Measurements from ENCODE around the gene ZNF83. TPM values are rescaled to one million over a fixed set of nuclear protein-coding genes. Genes with fewer than 3 reads are reported as not detected.
A peak's percentile ranks its signal among the peaks of the same experiment; 100 is the strongest.
"Not testable (repeated sequence)": the region's sequence is repeated elsewhere in the genome, so short reads cannot be mapped to it uniquely, and the experiment has no call there.

The ZNF83 gene
- polyA plus RNA-seq, 5 donors = 67.8 to 189 (median 128) TPM

GRCh38 chr19:52648336-52649016, 10.3 kb upstream of the ZNF83 start:
- no peak for DNase-seq

- DNase-seq = no peak
Measured at GRCh38 chr19:52646571-52647217, 8.5 kb upstream of the ZNF83 start.

- DNase-seq = no peak
Measured at GRCh38 chr19:52640916-52641315, 2.8 kb upstream of the ZNF83 start.

GRCh38 chr19:52639996-52640395, 1.8 kb upstream of the ZNF83 start:
- no peak for DNase-seq

- no peak for DNase-seq
Measured at GRCh38 chr19:52638601-52639000, 446 bp upstream of the ZNF83 start.

GRCh38 chr19:52635786-52636570, 2.2 kb downstream of the ZNF83 start:
- no peak for DNase-seq

GRCh38 chr19:52627441-52627840, 10.7 kb downstream of the ZNF83 start:
- not testable (repeated sequence) for DNase-seq

GRCh38 chr19:52626915-52627314, 11.2 kb downstream of the ZNF83 start:
- no peak for DNase-seq

- no peak for DNase-seq
Measured at GRCh38 chr19:52622261-52622660, 15.9 kb downstream of the ZNF83 start.

GRCh38 chr19:52621376-52621775, 16.8 kb downstream of the ZNF83 start:
- no peak for DNase-seq

- no peak for DNase-seq
Measured at GRCh38 chr19:52613299-52613906, 24.8 kb downstream of the ZNF83 start.

GRCh38 chr19:52603558-52604207, 34.5 kb downstream of the ZNF83 start:
- no peak for DNase-seq

GRCh38 chr19:52602941-52603340, 35.2 kb downstream of the ZNF83 start:
- no peak for DNase-seq

- not testable (repeated sequence) for DNase-seq
Measured at GRCh38 chr19:52601974-52602366, 36.2 kb downstream of the ZNF83 start.

GRCh38 chr19:52601025-52601973, 36.9 kb downstream of the ZNF83 start:
- peak; percentile 87 to 88 for DNase-seq

GRCh38 chr19:52600639-52601024, 37.5 kb downstream of the ZNF83 start:
- DNase-seq = no peak

- DNase-seq = no peak
Measured at GRCh38 chr19:52599241-52599640, 38.9 kb downstream of the ZNF83 start.

GRCh38 chr19:52593441-52593840, 44.7 kb downstream of the ZNF83 start:
- not testable (repeated sequence) for DNase-seq

- no peak for DNase-seq
Measured at GRCh38 chr19:52592301-52592700, 45.9 kb downstream of the ZNF83 start.

- no peak for DNase-seq
Measured at GRCh38 chr19:52590728-52591127, 47.4 kb downstream of the ZNF83 start.

GRCh38 chr19:52585604-52586003, 52.6 kb downstream of the ZNF83 start:
- no peak for DNase-seq

Measured in right lung (tissue), 5 donors.